ENCODE measurements around the gene COL3A1. TPM values are rescaled to one million over a fixed set of nuclear protein-coding genes. Genes with fewer than 3 reads are reported as not detected.

COL3A1 gene
- total and polyA plus RNA-seq, 10 donors: 24.9 to 397 (median 153) TPM

- H3K4me3 ChIP-seq: no peak overlapping the region
- no peak for TF ChIP-seq POLR2AphosphoS5 (IDR thresholded peaks at IDR 0.05)
- TF ChIP-seq CTCF (IDR thresholded peaks at IDR 0.05 in 8 of 11, conservative IDR thresholded peaks at IDR 0.05 in 3 of 11): no peak
- no peak for TF ChIP-seq POLR2A (IDR thresholded peaks at IDR 0.05)
- no peaks in the 10 kb centered on the region for H3K36me3 ChIP-seq
- H3K27me3 ChIP-seq (replicated peaks in 1 of 7): no peaks in the 10 kb centered on the region
- no peak overlapping the region for H3K27ac ChIP-seq
- intact Hi-C loops (cut with DNase I; ENCODE audit: low total_unique reads): no loop called here
- 75 to 89% (median 76%) methylated on average over 2 of the region's 2 CpGs for WGBS, 5 donors
- no peaks in the 10 kb centered on the region for H3K4me1 ChIP-seq
- peaks cover 0 to 8% (median 0%) of the 10 kb centered on the region in 8 donors for H3K9me3 ChIP-seq
- DNase-seq: no peak
These were observed 17.9 kb upstream of the COL3A1 start for GRCh38 chr2:188956290-188956689.

- Histone ChIP-seq H3K27me3 (replicated peaks in 1 of 7) (no peaks in the 10 kb centered on the region), H3K36me3 (no peaks in the 10 kb centered on the region), H3K4me1 (no peaks in the 10 kb centered on the region), H3K4me3 (no peak overlapping the region), H3K9me3 (peaks cover 0 to 8% (median 0%) of the 10 kb centered on the region in 8 donors), H3K27ac (no peak overlapping the region)
- TF ChIP-seq POLR2A (IDR thresholded peaks at IDR 0.05) (no peak), CTCF (IDR thresholded peaks at IDR 0.05 in 8 of 11, conservative IDR thresholded peaks at IDR 0.05 in 3 of 11) (no peak), POLR2AphosphoS5 (IDR thresholded peaks at IDR 0.05) (no peak)
- DNase-seq: no peak
- intact Hi-C loops (cut with DNase I; ENCODE audit: low total_unique reads): no loop called here
- WGBS, 5 donors: 56 to 68% (median 57%) methylated on average over 5 of the region's 5 CpGs
These were observed 17.2 kb upstream of the COL3A1 start for GRCh38 chr2:188956961-188957360.

- no peaks in the 10 kb centered on the region for H3K27me3 ChIP-seq (replicated peaks in 1 of 7)
- TF ChIP-seq POLR2AphosphoS5 (IDR thresholded peaks at IDR 0.05) (no peak), POLR2A (IDR thresholded peaks at IDR 0.05) (no peak), CTCF (IDR thresholded peaks at IDR 0.05 in 8 of 11, conservative IDR thresholded peaks at IDR 0.05 in 3 of 11) (no peak)
- H3K4me1 ChIP-seq: no peaks in the 10 kb centered on the region
- no peaks in the 10 kb centered on the region for H3K36me3 ChIP-seq
- 88 to 98% (median 91%) methylated on average over 1 of the region's 1 CpG for WGBS, 5 donors
- no peak overlapping the region for H3K4me3 ChIP-seq
- peaks cover 0 to 8% (median 0%) of the 10 kb centered on the region in 8 donors for H3K9me3 ChIP-seq
- H3K27ac ChIP-seq: no peak overlapping the region
- no peak for DNase-seq
- intact Hi-C loops (cut with DNase I; ENCODE audit: low total_unique reads): no loop called here
These were observed 16.5 kb upstream of the COL3A1 start for GRCh38 chr2:188957646-188958045.

- intact Hi-C loops (cut with DNase I; ENCODE audit: low total_unique reads): no loop called here
- Histone ChIP-seq H3K36me3 (no peaks in the 10 kb centered on the region), H3K4me1 (no peaks in the 10 kb centered on the region), H3K27ac (no peak overlapping the region), H3K9me3 (peaks cover 0 to 4% (median 0%) of the 10 kb centered on the region in 8 donors), H3K4me3 (no peak overlapping the region), H3K27me3 (replicated peaks in 1 of 7) (no peaks in the 10 kb centered on the region)
- no peak for DNase-seq
- 77 to 85% (median 79%) methylated on average over 3 of the region's 3 CpGs for WGBS, 5 donors
- TF ChIP-seq CTCF (IDR thresholded peaks at IDR 0.05 in 8 of 11, conservative IDR thresholded peaks at IDR 0.05 in 3 of 11) (no peak), POLR2AphosphoS5 (IDR thresholded peaks at IDR 0.05) (no peak), POLR2A (IDR thresholded peaks at IDR 0.05) (no peak)
These were observed 10.4 kb upstream of the COL3A1 start for GRCh38 chr2:188963741-188964140.
